Cerebellar nuclear complex (tissue), 1 donor: ENCODE data around the gene GAREM1.
"Not testable (repeated sequence)": the region's sequence is repeated elsewhere in the genome, so short reads cannot be mapped to it uniquely, and the experiment has no call there.

ENCODE experiments used
- DNase-seq, 2 experiments: peaks; one replicate each; lab custom pipeline; 2025; lab: John Stamatoyannopoulos, UW

GAREM1 gene

DNA sequence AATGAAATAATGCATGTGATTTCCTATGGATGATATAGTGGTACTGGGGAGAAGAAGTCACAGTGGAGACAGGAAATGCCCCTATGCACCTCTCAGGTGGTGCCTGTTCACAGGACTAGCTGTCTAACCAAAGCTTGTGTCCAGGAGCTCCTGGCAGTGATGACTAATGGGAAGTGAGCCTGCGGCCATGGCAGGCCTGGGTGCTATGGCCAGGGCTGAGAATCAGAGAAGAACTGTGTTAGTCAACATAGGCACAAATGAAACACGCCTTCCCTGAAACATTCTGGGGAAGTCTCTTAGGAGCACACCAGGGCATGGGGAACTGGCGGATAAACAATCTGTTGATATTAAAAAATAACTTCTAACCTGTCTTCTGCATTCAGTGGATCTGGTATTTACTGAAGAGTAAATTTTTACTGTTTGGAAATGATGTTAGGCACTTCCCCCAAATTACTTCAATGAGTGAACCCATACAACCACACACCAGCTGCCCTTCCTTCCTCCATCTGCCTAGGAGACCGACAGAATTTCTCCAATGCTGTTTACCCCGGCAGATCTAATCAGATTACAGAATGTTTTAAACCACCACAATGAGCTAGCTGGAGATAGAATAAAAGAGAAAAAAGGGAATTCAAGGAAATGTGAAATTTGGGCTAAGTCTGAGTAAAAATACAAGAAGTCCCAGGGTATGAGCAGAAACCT, 213.4 kb downstream of the GAREM1 start:
- no peak for DNase-seq

DNA sequence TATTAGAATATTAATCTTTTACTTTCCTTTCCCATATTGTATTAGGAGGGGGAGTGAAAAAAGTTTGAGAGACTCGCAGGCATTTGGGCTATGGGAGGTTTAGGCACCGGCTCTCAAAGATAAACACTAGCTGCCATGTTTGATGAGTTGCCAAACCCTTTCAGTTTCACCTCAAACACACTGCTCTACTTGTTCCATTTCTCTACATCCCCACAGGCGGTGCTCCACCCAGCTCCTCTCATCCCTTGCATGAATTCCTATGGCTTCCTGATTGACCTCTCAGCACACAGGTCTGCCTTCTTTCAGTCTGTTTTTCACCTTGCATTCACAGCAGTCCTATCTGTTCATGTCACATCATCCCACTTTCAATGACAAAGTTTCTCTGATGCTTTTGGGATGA, 215.1 kb downstream of the GAREM1 start:
- no peak for DNase-seq

DNA sequence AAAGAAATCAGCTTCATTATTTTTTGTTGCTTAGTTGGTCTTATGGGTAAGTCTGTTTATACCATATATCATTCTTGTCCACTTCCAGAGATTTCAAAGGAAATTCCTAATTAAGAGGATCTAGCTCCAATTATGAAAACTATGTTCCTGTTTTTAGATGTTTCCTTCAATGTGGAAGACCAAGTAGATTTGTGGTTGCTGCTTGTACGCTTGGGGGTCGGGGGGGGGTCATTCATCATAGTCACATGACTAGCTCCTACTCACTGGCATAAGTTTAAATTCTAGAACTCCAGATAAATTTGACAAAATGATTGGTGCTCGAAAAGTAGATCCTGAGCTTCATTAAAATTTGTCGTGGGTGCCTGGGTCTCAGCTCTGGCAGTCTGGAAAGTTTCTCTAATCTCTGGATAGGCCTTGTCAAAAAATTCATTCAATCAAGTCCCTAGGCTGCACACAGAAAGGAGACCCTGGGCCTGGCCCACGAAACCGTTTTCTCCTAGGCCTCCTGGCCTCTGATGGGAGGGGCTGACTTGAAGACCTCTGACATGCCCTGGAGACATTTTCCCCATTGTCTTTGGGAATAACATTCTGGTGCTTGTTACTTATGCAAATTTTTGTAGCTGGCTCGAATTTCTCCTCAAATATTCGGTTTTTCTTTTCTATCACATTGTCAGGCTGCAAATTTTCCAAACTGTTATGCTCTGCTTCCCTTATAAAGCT, 218.4 kb downstream of the GAREM1 start:
- DNase-seq = no peak

DNA sequence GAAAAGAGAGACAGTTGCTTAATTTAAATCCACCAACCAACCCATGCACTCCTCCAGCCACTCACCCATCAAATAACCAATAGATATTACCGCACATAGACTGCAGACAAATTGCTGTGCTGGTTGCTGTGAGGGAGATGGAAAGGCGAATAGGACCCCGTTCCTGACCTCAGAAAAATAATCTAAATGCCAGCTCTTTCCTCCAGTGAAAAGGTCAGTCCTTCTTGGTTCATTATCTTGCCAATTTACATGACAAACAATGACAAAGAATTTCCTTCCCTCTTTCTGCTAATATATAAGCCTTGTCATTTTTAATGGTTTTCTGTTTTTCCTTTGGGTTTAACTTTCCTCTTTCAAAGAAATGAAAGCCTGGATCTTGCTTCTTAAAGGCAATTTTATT, 219.2 kb downstream of the GAREM1 start:
- no peak for DNase-seq

DNA sequence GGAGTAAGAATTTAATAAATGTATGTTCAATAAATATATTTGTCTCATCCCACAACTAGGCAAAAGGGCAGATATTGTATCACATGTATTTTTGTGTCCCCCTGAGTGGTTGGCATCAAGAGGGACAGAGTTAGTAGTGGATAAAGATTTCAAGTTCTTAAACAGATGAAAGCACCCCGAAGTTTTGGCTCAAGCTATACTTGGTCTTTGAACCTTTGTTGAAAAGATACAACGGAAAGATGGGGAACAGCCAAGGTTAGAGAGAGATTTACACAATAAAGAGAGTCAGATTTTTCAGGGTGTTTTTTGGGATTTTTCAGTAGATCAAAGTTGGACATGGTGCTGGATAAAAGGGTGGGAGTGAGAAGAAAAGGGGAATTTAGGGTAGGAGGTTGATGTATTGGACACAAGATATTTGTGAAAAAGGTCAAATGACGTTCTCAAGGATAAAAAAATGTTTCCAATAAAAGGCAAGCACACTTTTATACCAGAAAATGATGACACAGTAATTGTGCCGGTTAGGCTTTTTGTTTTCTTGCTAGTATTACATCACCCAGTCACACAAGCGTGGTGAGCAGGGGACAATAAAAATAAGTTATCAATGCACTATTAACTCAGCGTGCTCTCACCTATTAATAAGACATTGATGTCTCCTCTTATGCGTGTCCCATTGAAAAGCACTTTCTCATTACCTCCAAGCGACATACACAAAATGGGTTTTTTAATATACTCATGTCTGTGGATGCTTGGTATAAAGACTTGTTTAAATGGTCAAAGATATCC, 221.3 kb downstream of the GAREM1 start:
- no peak for DNase-seq

DNA sequence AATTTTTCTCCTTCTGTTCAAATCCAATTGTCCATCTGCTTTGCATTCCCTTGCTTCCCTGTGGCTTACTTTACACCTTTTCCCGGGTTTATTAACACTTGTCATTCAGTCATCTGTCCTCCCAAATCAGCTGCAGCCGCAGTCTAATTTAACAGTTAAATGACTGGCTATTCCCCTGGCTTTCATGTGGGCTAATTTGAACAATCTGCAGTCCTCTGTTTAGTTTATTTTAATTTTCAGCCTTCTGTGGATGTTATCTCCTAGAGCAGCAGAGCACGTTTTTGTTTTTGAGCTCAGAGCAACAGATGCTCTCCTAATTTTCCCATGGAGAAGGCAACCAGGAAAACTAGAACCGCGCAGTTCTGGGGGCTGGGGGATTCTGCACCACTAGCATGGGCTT, 225.8 kb downstream of the GAREM1 start:
- no peak for DNase-seq

DNA sequence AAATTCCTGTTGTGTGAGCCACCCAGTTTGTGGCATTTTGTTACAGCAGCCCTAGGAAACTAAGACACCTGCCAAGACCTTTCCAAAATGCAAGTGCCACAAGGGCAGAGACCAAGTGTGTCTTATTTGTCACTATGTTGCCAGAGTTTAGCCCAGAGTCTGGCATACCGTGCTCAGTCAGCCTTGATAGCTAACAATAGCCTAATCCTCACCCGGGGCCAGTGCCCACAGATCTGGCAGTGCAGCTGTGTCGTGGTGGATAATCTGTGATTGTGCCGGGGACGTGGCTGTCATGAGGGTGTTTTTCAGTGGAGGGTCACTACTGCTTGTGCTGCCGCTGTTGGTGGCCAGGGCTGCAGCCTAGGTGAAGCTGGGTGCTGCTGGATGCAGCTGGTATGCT, 227.3 kb downstream of the GAREM1 start:
- no peak for DNase-seq

DNA sequence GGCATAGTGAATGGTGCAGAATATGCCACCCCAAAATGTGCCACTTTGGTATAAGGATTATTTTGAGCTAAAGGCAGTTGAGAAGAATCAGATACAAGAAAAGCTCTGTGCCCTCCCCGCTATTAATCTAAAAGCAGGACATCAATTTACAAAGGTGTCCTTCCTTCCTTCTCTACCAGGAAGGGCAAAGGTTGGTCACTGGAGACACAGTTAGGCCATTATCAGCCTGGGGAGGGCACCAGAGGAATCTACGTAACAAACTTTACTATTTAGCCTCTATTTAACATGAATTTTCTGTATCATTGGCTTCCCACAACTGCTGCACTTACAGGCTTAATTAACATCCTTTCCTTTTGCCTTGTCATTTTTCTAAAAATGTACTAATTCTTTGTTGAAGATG, 228.3 kb downstream of the GAREM1 start:
- no peak for DNase-seq

DNA sequence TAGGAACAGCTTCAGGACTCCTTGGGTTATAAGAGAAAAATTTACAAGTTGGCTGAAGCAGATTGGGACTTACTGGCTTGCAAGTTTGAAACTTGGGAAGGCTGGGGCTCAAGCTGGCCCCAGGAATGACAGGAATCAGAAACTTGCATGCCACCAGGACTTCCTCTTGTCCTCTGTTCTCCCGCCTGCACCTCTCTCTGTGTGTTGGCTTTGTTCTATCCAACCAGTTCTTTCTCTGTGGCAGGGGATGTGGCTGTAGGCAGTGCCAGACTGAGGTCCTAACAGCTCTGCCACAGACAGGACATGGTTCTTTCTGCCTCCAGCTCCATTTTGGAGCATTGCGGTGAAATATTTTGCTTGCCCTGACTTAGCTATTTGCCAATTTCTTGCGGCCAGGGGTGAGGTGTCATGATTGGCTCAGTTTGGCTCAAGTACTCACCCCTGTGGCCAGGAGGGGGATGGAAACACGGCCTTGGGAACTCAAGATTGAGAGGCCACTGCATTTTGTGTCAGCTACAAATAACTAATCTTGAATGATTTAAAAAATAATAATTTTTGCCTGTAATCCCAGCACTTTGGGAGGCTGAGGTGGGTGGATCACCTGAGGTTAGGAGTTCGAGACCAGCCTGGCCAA, 231.9 kb downstream of the GAREM1 start:
- no peak for DNase-seq

DNA sequence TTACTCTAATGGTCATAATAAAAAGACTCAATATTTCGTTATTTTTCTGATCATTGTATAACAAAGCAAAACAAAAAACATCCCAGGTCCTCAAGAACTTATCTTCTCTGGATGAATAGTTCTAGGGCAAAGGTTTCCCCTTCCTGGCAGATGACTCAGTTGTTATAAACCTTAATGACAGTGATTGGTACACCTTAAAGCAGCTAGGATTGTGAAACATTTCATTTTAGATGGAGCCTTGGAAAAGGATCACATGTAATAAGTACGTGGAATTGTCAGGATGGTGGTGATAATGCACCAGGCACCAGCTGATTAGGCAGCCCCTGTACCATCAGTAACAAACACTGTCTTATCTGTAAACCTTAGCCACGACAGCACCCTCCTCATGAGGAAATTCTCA, 233.6 kb downstream of the GAREM1 start:
- DNase-seq = no peak

DNA sequence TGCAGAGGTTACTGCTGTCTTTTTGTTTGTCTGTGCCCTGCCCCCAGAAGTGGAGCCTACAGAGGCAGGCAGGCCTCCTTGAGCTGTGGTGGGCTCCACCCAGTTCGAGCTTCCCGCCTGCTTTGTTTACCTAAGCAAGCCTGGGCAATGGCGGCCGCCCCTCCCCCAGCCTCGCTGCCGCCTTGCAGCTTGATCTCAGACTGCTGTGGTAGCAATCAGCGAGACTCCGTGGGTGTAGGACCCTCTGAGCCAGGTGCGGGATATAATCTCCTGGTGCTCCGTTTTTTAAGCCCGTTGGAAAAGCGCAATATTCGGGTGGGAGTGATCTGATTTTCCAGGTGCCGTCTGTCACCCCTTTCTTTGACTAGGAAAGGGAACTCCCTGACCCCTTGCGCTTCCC, 237.3 kb downstream of the GAREM1 start:
- not testable (repeated sequence) for DNase-seq

DNA sequence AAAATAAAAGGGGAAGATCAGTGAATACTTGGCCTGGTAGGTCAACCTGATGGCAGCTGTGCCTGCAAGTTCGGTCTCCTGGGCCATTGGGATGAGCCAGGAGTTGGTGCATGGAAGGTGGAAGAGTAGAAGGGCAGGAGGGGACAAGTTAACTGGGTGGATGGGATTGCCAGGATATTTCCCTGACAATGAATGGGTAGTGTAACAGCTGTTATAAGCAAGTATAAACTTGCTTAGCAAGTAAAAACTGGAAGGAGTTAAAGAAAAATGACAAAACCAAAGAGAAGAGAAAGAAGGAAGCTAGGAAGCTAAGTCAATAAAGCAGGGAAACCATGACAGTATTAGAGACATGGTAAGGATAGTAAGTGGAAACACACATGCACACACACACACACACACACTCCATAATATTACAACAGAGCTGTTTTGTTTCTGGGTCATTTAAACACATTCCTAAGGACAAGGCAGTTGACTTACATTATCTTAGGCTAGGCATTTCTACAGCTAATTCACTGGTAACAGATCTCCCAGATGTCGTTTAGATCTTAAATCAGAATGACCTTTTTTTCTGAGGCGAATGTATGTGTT, 251.2 kb downstream of the GAREM1 start:
- DNase-seq = no peak

DNA sequence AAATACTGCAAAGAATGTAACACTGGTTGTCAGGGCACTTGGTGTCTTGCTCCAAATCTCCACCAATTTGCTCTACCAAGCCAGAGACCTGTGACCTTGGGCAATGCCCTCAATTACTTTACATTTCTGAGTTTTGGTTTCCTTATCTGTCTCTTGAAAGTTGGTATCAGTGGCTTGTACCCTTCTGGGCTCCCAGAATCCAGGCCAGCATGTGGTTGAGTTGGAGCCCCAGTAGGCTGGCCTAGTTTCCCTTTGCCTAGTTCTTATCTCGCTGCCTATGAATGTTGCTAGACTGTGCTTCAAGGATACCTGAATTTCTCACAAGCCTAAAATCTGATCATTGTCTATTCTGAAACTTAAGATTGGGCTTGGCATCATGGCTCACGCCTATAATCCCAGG, 254.3 kb downstream of the GAREM1 start:
- DNase-seq = no peak

DNA sequence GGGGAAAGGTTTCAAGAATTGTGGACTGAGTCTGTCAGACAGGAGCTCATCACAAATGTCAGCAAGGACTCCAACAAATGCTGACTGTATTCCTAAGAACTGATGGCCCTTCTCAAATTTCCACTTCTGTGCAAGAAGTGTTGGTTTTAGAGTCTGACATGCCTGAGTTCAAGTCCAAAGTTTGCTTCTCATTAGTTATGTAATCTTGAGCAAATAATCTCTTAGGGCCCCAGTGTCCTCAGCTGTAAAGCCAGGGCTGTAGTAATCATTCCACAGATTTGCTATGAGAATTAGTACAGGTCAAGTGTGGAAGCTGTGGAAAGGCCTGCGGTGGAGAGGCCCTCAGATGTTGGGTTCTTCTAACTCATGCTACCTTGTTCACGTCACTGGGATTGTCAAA, 257.0 kb downstream of the GAREM1 start:
- DNase-seq = no peak
